Measurements from ENCODE around the gene MINDY4. TPM values are rescaled to one million over a fixed set of nuclear protein-coding genes. Genes with fewer than 3 reads are reported as not detected.

The MINDY4 gene
- total and polyA plus RNA-seq, 2 of the 8 experiments (the other 6 are each of a cell fraction or from before 2014, with no cell fraction given): 1.3 to 3.6 TPM

DNA sequence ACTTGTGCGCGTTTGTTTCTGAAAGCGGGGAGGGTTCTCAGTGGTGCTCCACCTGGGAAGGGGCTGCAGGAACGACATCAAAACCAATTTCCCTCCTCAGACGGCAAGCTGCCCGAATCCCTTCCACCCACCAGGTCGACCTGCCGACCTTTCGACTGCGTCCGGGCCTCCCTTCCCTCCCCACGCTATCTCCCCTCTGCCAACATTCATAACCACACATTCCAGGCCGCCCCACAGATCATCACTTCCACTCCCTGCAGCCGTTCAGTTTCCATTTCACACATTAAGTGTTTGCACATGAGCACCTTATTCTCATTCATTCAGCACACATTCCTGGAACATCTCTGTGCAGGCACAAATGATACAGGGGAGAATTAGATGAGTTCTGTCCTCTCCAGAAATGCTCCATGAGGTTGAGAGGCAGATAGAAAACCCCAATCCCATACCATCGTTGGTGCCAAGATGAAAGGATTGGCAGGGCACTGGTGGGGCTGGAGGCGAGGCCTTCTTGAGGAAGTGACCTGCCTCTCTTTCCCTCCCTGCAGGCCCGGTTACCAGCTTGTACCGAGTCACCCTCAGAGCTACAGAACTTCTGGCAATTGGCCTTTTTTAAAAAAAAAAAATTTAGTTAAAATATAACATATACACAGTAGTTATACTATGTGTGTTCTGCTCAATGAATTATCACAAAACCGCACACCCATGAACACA, 70.0 kb downstream of the MINDY4 start:
- Histone ChIP-seq H3K23me2 (ENCODE audit: low read depth, low read length) (no peaks in the 10 kb centered on the region), H3K9ac (replicated peaks in 1 of 4; ENCODE audit: extremely low read depth in 1 of 4, low read depth in 3 of 4, low read length in 3 of 4) (no peak overlapping the region), H3K4me2 (ENCODE audit: insufficient read depth in 1 of 2, low read depth in 2 of 2, low read length in 2 of 2) (no peak overlapping the region), H3K4me1 (replicated peaks in 1 of 4; ENCODE audit: control insufficient read depth in 3 of 4, insufficient read depth in 4 of 4, low read length in 3 of 4) (no peaks in the 10 kb centered on the region), H4K8ac (ENCODE audit: extremely low read depth, insufficient read depth, low read length) (no peak overlapping the region), H2BK120ac (replicated peaks; ENCODE audit: low read depth, low read length) (no peak overlapping the region), H3K27me3 (replicated peaks in 1 of 4; ENCODE audit: control insufficient read depth in 3 of 4, extremely low read depth in 1 of 4, insufficient read depth in 3 of 4, low read length in 3 of 4) (no peaks in the 10 kb centered on the region), H2BK20ac (ENCODE audit: low read length) (no peak overlapping the region), H2BK12ac (ENCODE audit: low read depth, low read length) (no peak overlapping the region), H3K79me1 (ENCODE audit: low read depth, low read length) (no peaks in the 10 kb centered on the region), H2AFZ (ENCODE audit: low read length) (no peak overlapping the region), H3K27ac (ENCODE audit: low read depth, low read length) (no peak overlapping the region), H3K4me3 (ENCODE audit: extremely low read depth in 1 of 4, insufficient read depth in 2 of 4, low read depth in 3 of 4, low read length in 4 of 4) (no peak overlapping the region), H3K56ac (replicated peaks; ENCODE audit: insufficient read length, low read depth, low read length) (no peak overlapping the region), H3K79me2 (ENCODE audit: control insufficient read depth in 1 of 2, insufficient read depth in 2 of 2, low read length in 2 of 2) (no peaks in the 10 kb centered on the region), H2AK5ac (ENCODE audit: low read depth, low read length) (no peak overlapping the region), H3K36me3 (ENCODE audit: control insufficient read depth in 2 of 4, insufficient read depth in 4 of 4, low read length in 3 of 4) (no peaks in the 10 kb centered on the region), H4K5ac (ENCODE audit: insufficient read length, low read depth, low read length) (no peak overlapping the region), H2BK5ac (ENCODE audit: low read depth, low read length) (no peak overlapping the region), H2BK15ac (ENCODE audit: low read length) (no peak overlapping the region), H4K20me1 (replicated peaks in 1 of 2; ENCODE audit: control insufficient read depth in 1 of 2, insufficient read depth in 2 of 2, low read length in 2 of 2) (no peaks in the 10 kb centered on the region), H3K14ac (ENCODE audit: insufficient read length) (no peak overlapping the region), H3K18ac (ENCODE audit: extremely low read depth, low read length) (no peak overlapping the region), H3K9me3 (ENCODE audit: insufficient read depth in 2 of 2, low read depth in 1 of 2, low read length in 1 of 2) (no peaks in the 10 kb centered on the region), H4K91ac (replicated peaks; ENCODE audit: insufficient read length, low read length) (no peak overlapping the region), H3K4ac (replicated peaks; ENCODE audit: insufficient read length, low read depth, low read length) (no peak overlapping the region), H3K23ac (ENCODE audit: insufficient read length) (no peak overlapping the region)
- no peak for TF ChIP-seq BCL11A (IDR thresholded peaks at IDR 0.05; ENCODE audit: low read depth in 2 of 2, low read length in 2 of 2)
- TF ChIP-seq SIX5 (IDR thresholded peaks at IDR 0.05; ENCODE audit: low read depth, low read length): no peak
- DNase-seq (ENCODE audit: low read depth in 1 of 2, low spot score in 2 of 2): no peak
- POLR2A ChIA-PET (ENCODE audit: partially characterized antibody): no interaction called here
- no peak for FAIRE-seq
- CTCF ChIA-PET (ENCODE audit: partially characterized antibody): interaction anchor here (0.7 to 1.8 kb wide), 3 partner anchors 12 to 73 kb away, joined by 4 to 6 read pairs (median 5); no protein-coding TSS in a partner anchor
- 83% methylated on average over 19 of the region's 19 CpGs; no CpG with 5 or more reads in 1 of the 2 experiments for WGBS, 2 experiments (ENCODE audit: extremely low coverage in 1 of 2, insufficient coverage in 1 of 2, insufficient read length in 1 of 2, insufficient replicate concordance in 2 of 2, low coverage in 1 of 2, low lambda C conversion rate in 2 of 2, missing lambda C conversion rate in 1 of 2)

Measured in H1 (cell line).